GM10847 (cell line): ENCODE measurements around the gene ACBD6.

ENCODE experiments used
- POLR2A ChIP-seq: IDR thresholded peaks from 2 replicates; pipeline ENCODE4 v1.6.1; 2011; ENCODE audit not compliant: insufficient read length; ENCODE audit errors: extremely low read depth

Gene ACBD6

GRCh38 chr1:180247061-180247460 lies 255.3 kb downstream of the ACBD6 start:
- TF ChIP-seq POLR2A = no peak

- no peak for TF ChIP-seq POLR2A
Measured at GRCh38 chr1:180246579-180246978, 255.8 kb downstream of the ACBD6 start.

GRCh38 chr1:180244840-180245239 lies 257.5 kb downstream of the ACBD6 start:
- no peak for TF ChIP-seq POLR2A

GRCh38 chr1:180243517-180244221 lies 258.7 kb downstream of the ACBD6 start:
- no peak for TF ChIP-seq POLR2A

- no peak for TF ChIP-seq POLR2A
Measured at GRCh38 chr1:180241716-180242544, 260.4 kb downstream of the ACBD6 start.

- TF ChIP-seq POLR2A = no peak
Measured at GRCh38 chr1:180239145-180240096, 263.0 kb downstream of the ACBD6 start.

GRCh38 chr1:180238675-180239074 lies 263.7 kb downstream of the ACBD6 start:
- no peak for TF ChIP-seq POLR2A
